DOHH2 (cell line): Measurements from ENCODE around the gene ACOT11.

Experiments used
- CTCF ChIP-seq: fragments of 200-600 bp; sonication (generic); IDR thresholded peaks from one replicate; pipeline ENCODE4 v1.5.1; 2014; ENCODE audit warnings: antibody characterized with exemption, mild to moderate bottlenecking, low read depth, low read length; ENCODE audit not compliant: poor library complexity, severe bottlenecking
- EZH2phosphoT487 ChIP-seq: fragments of 200-600 bp; sonication (generic); IDR thresholded peaks from 2 replicates; pipeline ENCODE4 v1.6.1; 2017; ENCODE audit warnings: borderline replicate concordance, mild to moderate bottlenecking, antibody characterized with exemption, low read length, moderate library complexity, mixed read lengths

GRCh38 chr1:54597455-54598030, 49.5 kb downstream of the ACOT11 start:
- TF ChIP-seq CTCF: no peak
- TF ChIP-seq EZH2phosphoT487: no peak
